Measurements from ENCODE around the gene ANAPC10.

Gene ANAPC10

GRCh38 chr4:144954230-144954629, 143.8 kb downstream of the ANAPC10 start:
- no peak for DNase-seq
- TF ChIP-seq GATA1 (IDR thresholded peaks at IDR 0.05; ENCODE audit: low read depth, low read length) (no peak), POLR2A (IDR thresholded peaks at IDR 0.05; ENCODE audit: low read length) (no peak)

GRCh38 chr4:144948421-144948820, 149.6 kb downstream of the ANAPC10 start:
- TF ChIP-seq POLR2A (IDR thresholded peaks at IDR 0.05; ENCODE audit: low read length) (no peak), GATA1 (IDR thresholded peaks at IDR 0.05; ENCODE audit: low read depth, low read length) (no peak)
- DNase-seq: no peak

- DNase-seq: no peak
- TF ChIP-seq GATA1 (IDR thresholded peaks at IDR 0.05; ENCODE audit: low read depth, low read length): no peak
- no peak for TF ChIP-seq POLR2A (IDR thresholded peaks at IDR 0.05; ENCODE audit: low read length)
Measured at GRCh38 chr4:144948009-144948408, 150.0 kb downstream of the ANAPC10 start.

All from erythroblast (primary cell).